ENCODE data around the gene NOVA2.
A peak's percentile ranks its signal among the peaks of the same experiment; 100 is the strongest.

The NOVA2 gene

GRCh38 chr19:45960595-45961235 lies 12.9 kb downstream of the NOVA2 start:
- DNase-seq, result no peak

- no peak for DNase-seq
These were observed 14.1 kb downstream of the NOVA2 start for GRCh38 chr19:45959517-45960025.

- DNase-seq, result no peak
These were observed 14.7 kb downstream of the NOVA2 start for GRCh38 chr19:45958769-45959516.

- no peak for DNase-seq
These were observed 15.3 kb downstream of the NOVA2 start for GRCh38 chr19:45958320-45958719.

GRCh38 chr19:45955905-45956608 lies 17.6 kb downstream of the NOVA2 start:
- no peak for DNase-seq

GRCh38 chr19:45954156-45954555 lies 19.5 kb downstream of the NOVA2 start:
- DNase-seq, result no peak

GRCh38 chr19:45953676-45954075 lies 20.0 kb downstream of the NOVA2 start:
- no peak for DNase-seq

GRCh38 chr19:45952686-45953505 lies 20.8 kb downstream of the NOVA2 start:
- peak in 5 of 6 experiments; percentile 17 to 34 (median 22) for DNase-seq

GRCh38 chr19:45952341-45952685 lies 21.4 kb downstream of the NOVA2 start:
- DNase-seq, result no peak

GRCh38 chr19:45947926-45948325 lies 25.7 kb downstream of the NOVA2 start:
- no peak for DNase-seq

GRCh38 chr19:45940515-45940805 lies 33.2 kb downstream of the NOVA2 start:
- no peak for DNase-seq

- DNase-seq, result no peak
These were observed 33.7 kb downstream of the NOVA2 start for GRCh38 chr19:45939792-45940514.

GRCh38 chr19:45938733-45939319 lies 34.8 kb downstream of the NOVA2 start:
- no peak for DNase-seq

GRCh38 chr19:45935267-45935666 lies 38.4 kb downstream of the NOVA2 start:
- DNase-seq, result no peak

GRCh38 chr19:45934551-45935230 lies 39.0 kb downstream of the NOVA2 start:
- DNase-seq, result no peak

GRCh38 chr19:45933759-45934158 lies 39.9 kb downstream of the NOVA2 start:
- DNase-seq, result no peak

GRCh38 chr19:45931055-45931454 lies 42.6 kb downstream of the NOVA2 start:
- no peak for DNase-seq

GRCh38 chr19:45929247-45929646 lies 44.4 kb downstream of the NOVA2 start:
- no peak for DNase-seq

GRCh38 chr19:45927565-45928261 lies 46.0 kb downstream of the NOVA2 start:
- peak; percentile 73 to 89 (median 86) for DNase-seq

- DNase-seq, result no peak
These were observed 48.7 kb downstream of the NOVA2 start for GRCh38 chr19:45924891-45925447.
